ENCODE measurements around the gene HES4.
"Not testable (repeated sequence)": the region's sequence is repeated elsewhere in the genome, so short reads cannot be mapped to it uniquely, and the experiment has no call there.

The HES4 gene

DNA sequence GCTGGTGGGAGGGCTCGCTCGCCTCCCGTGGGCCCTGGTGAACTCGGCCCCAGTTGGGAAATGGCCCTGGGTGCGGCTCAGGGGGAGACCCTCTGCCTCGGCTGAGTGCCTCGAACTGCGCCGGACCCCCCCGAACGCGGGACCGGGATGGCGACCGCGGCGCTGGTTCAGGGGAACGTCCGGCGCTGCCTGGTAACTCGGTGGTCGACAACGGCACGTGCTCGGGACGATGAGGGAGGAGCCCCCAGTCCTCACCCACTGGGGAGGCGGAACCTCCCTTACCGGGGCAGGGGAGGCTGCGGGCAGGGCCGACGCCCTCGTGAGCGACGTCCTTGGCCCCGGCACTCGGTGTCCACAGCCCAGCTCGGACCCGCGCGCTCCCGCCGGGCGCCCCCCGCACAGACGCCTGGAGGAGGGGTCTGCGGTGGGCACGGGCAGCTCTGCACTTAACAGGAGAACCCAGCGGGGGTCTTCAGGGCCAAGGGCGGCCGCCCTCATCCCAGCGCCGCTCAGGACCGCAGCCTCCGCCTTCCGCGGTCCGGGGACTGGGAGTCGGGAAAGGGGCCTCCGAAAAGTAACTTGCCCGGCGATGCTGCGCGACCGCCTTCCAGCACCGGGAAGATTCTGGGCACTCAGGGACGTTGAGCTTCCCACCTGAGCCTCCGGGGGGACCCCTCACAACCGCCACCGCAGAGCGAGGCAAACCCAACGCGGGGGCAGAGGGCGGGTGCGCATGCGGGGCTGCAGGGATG lies 1.7 kb downstream of the HES4 start:
- DNase-seq (ENCODE audit: low spot score) = no peak

DNA sequence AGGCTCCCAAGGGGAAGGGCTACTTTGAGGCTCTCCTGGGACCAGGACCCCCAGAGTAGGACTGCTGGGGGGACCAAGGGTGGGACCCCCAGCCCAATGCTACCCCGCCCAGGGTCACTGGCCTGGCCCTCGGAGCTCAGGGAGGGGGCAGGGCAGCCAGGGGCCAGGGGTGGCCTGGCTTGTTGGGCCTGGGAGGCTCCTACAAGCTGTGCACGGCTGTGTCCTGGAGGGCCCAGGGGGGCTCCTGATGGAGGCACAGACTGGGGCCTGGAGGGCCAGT lies 2.2 kb downstream of the HES4 start:
- no peak for DNase-seq (ENCODE audit: low spot score)

DNA sequence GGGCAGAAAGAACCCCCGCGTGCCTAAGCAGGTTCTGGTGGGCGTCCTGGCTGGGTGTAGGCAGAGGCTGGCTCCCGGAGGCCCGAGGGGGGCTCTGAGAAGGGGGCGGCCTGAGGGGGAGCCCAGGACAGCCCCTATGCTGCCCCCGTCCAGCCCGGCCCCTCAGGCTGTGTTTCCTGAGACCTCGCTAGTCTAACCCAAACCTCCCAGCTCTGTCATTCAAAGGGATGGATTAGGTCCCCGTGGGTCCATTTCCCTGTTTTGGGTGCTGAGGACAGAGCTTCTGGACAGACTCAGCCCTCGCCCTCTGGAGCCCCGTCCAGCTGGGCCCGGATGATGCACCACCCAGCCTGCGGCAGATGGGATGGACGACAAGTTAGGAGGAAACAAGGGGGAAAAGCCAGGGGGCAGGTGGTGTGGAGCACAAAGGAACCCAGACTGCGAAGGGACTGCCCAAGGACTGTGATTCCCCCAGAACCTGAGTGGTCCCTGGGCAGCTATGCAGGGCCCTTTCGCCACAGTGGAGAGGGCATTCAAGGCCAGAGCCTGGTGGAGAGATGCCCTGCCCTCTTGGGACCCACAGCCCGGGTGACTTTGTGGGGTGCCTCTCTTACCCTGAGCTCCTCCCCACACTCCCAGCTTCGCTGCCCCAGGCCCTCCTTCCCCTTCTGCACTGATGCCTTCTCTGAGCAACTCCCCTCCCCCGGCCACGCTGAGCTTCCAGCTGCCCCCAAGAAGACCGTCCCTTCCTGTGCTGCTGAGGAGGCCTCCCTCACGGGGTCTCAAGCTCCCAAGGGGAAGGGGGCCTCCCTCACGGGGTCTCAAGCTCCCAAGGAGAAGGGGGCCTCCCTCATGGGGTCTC lies 2.8 kb downstream of the HES4 start:
- no peak for DNase-seq (ENCODE audit: low spot score)

- DNase-seq (ENCODE audit: low spot score) = no peak
Measured at GRCh38 chr1:995665-996633, 3.9 kb downstream of the HES4 start.

- DNase-seq (ENCODE audit: low spot score) = not testable (repeated sequence)
Measured at GRCh38 chr1:994546-994945, 5.4 kb downstream of the HES4 start.

DNA sequence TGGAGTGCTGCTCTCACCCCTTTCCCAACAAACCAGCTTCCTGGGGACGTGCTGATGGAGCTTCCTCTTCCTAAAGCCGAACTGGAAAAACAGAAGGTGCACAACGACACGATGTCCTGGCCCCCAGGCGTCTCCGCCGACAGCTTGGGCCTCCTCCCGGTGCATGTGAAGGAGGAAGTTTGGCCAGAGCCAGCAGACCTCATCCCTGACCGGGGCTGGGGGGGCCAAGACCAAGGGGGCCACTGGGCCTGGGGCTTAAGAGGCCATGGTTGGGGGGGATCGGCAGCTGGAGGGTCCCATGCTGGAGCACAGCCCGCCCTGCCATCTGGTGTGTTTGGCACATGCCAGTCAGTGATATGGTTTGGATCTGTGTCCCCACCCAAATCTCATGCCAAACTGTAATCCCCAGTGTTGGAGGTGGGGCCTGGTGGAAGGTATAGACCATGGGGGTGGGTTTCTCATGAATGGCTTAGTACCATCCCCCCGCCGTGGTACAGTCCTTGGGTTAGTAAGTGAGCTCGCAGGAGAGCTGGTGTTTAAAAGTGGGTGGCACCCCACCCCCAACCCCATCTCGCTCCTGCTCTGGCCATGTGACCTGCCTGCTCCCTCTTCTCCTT lies 6.4 kb downstream of the HES4 start:
- no peak for DNase-seq (ENCODE audit: low spot score)

DNA sequence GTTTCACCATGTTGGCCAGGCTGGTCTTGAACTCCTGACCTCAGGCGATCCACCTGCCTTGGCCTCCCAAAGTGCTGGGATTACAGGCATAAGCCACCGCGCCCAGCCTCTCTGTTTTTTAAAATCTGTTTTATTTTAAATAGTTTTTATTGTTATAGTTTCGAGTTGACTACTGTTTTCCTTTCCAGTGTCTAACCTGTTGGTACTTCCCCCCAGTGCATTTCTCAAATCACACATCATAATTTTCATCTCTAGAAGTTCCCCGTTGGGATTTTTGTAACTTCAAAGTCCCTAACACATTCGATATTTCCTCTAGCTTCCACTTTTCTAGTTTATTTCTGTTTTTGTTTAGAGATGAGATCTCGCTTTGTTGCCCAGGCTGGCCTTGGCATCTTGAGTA lies 7.5 kb downstream of the HES4 start:
- DNase-seq (ENCODE audit: low spot score) = no peak

DNA sequence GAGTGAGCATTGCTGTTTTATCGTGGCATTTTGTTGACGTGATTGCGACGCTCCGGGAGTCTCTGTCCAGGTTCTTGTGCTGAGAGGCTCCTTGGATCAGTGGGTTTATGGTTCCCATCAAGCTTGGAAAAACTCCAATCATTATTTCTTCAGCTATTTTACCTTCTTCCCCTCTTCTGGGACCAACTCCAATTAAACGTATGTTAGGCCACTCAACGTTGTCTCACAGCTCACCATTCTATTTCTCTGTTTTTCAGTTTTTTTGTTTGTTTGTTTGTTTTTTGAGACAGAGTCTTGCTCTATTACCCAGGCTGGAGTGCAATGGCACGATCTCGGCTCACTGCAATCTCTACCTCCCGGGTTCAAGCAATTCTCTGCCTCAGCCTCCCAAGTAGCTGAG lies 8.0 kb downstream of the HES4 start:
- DNase-seq (ENCODE audit: low spot score) = no peak

- not testable (repeated sequence) for DNase-seq (ENCODE audit: low spot score)
Measured at GRCh38 chr1:991275-991674, 8.6 kb downstream of the HES4 start.

- DNase-seq (ENCODE audit: low spot score) = not testable (repeated sequence)
Measured at GRCh38 chr1:988061-988460, 11.8 kb downstream of the HES4 start.

DNA sequence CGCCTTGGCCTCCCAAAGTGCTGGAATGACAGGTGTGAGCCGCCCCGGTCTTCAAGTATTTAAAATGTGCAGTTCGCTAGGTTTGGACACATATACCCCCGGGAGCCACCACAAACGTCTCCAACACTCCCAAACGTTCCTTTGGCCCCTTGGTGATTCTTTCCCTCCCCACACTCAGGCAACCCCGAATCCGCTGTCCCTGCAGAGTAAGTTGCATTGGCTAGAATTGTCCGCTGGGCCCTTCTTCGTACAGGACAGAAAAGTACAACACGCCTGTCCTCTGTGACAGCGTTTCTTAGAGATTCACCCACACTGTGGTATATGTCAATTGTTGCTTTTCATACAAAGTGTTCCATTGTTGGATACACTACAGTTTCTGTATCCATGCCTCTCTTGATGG lies 14.8 kb downstream of the HES4 start:
- DNase-seq (ENCODE audit: low spot score) = no peak

DNA sequence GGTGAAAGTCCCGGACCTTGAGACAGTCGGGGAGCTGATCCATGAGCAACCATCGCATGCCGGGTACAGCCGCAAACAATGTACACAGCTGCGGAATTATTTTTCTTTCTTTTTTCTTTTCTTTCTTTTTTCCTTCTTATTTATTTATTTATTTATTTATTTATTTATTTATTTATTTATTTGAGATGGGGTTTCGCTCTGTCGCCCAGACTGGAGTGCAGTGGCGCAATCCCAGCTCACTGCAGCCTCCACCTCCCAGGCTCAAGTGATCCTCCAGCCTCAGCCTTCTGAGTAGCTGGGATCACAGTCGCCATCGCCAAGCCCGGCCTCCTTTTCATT lies 15.5 kb downstream of the HES4 start:
- DNase-seq (ENCODE audit: low spot score) = no peak

DNA sequence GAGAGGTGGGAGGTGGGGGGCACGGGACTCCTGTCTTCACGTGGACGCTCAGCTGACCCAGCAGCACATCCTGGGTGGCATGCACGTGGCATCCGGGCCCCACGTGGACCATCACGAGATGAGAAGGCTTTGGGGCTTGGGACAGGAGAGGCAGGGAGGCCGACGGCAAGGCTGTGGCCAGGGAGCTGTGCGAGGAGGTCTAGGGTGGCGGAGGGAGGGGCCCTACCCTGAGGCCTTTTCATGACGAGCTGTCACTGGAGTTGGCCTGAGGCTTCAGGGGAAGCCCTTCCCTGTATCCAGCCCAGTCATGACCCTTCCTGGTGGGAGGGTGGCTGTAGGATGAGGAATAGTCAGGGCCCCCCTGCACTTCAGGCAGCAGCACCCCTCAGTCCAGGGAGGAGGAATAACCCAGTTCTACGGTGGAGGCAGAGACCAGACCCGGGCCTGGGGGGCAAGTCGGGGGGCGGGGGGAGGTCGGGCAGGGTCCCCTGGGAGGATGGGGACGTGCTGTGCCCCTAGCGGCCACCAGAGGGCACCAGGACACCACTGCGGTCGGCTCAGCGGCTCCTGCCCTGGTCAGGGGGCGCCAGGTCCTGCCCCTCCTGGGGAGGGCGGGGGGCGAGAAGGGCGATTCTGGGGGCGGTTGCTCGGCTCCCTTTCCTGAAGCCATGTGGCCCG lies 16.0 kb downstream of the HES4 start:
- no peak for DNase-seq (ENCODE audit: low spot score)

- no peak for DNase-seq (ENCODE audit: low spot score)
Measured at GRCh38 chr1:982765-983436, 17.0 kb downstream of the HES4 start.

DNA sequence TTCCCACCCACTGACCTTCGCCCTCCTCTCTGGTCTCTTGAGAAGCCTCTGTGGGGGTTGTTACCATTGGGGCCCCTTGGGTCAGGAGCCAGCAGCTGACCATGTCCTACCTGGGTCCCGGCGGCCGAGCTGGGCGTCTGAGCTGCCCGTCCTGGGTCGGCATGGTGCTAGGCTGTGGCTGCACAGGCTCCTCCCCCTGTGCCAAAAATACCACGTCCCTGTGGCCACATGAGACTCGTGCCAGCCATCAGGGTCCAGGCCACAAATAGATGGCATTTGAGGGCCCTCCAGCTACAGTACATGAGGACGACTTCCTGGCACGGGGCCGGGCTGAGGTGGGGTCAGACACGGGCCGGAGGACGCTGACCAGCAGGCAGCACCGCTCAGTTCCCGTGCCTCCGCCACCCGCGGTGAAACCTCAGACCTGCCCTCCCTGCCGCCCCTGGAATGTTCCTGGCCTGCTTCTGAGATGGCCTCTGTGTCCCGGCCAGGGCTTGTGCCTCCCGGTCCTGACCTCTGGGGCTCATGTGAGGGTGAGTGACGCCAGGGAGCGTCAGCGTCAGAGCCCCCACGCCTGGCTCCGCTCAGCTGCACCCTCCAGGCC lies 17.8 kb downstream of the HES4 start, which contains the start of gene PERM1:
Gene PERM1 (minus strand): TSS at position 139 of the 604 bp plus-strand sequence. CDS start 1,064 bp downstream, outside the sequence.
- DNase-seq (ENCODE audit: low spot score) = no peak

DNA sequence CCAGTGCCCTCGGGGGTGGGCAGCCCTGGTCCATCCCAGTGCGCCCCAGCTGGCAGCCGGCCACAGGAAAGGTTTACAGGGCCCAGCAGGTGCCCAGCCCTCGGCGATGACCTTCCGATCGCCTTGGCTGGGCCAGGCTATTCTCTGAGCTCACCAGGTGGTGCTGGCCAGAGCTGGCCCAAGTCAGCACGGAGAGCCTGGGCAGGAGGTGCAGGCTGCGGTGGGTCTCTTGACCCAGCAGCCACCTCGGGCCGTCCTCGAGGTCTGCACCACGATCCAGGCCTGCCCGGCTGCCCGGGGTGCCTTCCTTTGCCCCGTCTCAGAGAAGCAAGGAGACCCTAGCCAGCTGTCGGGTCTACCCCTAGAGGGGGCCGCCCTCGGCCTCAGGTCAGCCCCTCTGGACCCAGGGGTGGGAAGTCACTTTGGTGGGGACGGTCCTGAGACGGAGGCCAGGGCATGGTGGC lies 18.4 kb downstream of the HES4 start:
- DNase-seq (ENCODE audit: low spot score) = no peak

DNA sequence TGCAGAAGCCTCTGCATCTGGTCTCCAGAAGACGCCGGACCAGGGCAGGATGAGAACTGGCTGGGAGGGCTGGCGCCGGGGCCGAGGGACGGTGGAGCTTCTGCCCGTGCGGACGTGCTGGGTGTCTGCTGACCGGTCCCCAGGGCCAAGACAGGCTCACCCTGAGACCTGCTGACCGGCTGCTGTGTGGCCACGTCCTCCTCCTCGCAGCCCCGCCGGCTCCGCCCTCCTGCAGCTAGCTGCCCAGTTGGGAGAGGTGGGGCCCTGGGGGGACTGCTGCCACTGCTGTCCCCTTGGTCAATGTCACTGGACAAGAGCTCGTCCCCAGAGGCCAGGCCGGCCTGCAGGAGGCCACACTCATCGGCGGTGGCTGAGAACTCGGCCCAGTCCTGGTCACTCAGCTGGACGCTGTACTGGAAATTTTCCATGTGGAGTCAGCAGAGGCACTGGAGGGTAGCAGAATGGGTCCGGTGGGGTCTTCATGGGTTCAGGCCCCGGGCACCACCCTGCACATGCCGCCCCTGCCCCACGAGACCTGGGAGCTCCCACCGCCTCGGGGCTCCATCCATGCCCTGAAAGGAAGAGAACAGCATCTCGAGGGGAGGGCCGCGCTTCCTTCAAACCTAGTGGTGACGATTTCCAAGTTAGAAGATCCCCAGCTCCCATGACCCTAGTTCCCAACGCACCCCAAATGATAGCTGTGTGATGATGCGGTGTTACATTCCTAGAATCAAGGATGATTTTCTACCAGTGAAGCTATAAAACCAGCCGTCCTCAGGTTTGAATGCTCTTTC lies 19.1 kb downstream of the HES4 start:
- no peak for DNase-seq (ENCODE audit: low spot score)

DNA sequence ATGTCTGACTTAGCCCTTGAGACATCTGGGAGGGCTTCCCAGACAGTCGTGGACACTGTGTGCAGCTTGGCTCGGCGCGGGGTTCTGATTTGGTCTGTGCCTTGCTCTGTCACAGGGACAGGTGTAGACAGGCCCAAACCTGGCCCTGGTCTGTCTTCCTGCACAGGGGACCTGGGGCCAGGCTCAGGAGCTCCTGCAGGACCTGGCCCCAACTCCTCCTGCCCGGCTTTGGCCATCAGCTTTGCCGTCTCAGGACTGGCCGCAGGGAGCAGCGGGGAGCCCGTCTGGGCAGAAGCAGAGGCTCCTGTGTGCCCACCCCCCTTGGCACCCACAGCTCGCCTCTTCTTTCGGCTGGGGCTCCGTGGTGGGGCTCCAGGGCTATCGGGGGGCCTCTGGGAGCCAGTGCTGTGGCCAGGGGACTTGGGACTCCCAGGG lies 19.7 kb downstream of the HES4 start:
- DNase-seq (ENCODE audit: low spot score) = no peak

DNA sequence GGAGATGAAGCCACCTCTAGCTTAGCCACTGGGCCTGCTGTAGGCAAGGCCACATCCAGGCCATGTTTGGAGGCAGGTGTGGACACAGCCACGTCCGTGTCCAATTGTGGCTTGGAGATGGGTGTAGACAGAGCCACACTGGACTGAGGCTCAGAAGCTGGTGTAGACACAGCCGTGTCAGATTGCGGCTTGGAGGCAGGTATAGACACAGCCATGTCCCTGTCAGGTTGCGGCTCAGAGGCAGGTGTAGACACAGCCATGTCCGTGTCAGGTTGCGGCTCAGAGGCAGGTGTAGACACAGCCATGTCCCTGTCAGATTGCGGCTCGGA lies 20.2 kb downstream of the HES4 start:
- DNase-seq (ENCODE audit: low spot score) = no peak

Measured in pons (tissue), 1 donor.